ENCODE data around the gene SLC46A1. TPM values are rescaled to one million over a fixed set of nuclear protein-coding genes. Genes with fewer than 3 reads are reported as not detected.

SLC46A1 gene
- total RNA-seq, 4 donors from 2014 or later = 11.3 to 16.9 (median 12.9) TPM

- TF ChIP-seq CTCF (IDR thresholded peaks at IDR 0.05) = no peak
These were observed 21.4 kb upstream of the SLC46A1 start for GRCh38 chr17:28427371-28427770.

GRCh38 chr17:28426081-28426519, 20.1 kb upstream of the SLC46A1 start:
- ATAC-seq (ENCODE audit: low FRiP score) (no peak), DNase-seq (ENCODE audit: low spot score) (no peak)
- TF ChIP-seq CTCF (IDR thresholded peaks at IDR 0.05) = no peak

More at GRCh38 chr17:28427371-28427770, 21.4 kb upstream of the SLC46A1 start:
- no peak for DNase-seq (ENCODE audit: low spot score)
- no peak for ATAC-seq (ENCODE audit: low FRiP score)

GRCh38 chr17:28425206-28425605, 19.2 kb upstream of the SLC46A1 start:
- ATAC-seq (ENCODE audit: low FRiP score) (no peak), DNase-seq (ENCODE audit: low spot score) (no peak)
- no peak for TF ChIP-seq CTCF (IDR thresholded peaks at IDR 0.05)

GRCh38 chr17:28421787-28422305, 15.8 kb upstream of the SLC46A1 start:
- DNase-seq (ENCODE audit: low spot score) (no peak), ATAC-seq (ENCODE audit: low FRiP score) (no peak)
- TF ChIP-seq CTCF (IDR thresholded peaks at IDR 0.05) = no peak

- ATAC-seq (ENCODE audit: low FRiP score) (peak; percentile 57), DNase-seq (ENCODE audit: low spot score) (no peak)
- no peak for TF ChIP-seq CTCF (IDR thresholded peaks at IDR 0.05)
These were observed 10.8 kb upstream of the SLC46A1 start for GRCh38 chr17:28416703-28417311.

GRCh38 chr17:28415886-28416285, 9.9 kb upstream of the SLC46A1 start:
- DNase-seq (ENCODE audit: low spot score) = no peak
- ATAC-seq (ENCODE audit: low FRiP score) = no peak
- TF ChIP-seq CTCF (IDR thresholded peaks at IDR 0.05) = no peak

GRCh38 chr17:28413804-28414203, 7.8 kb upstream of the SLC46A1 start:
- ATAC-seq (ENCODE audit: low FRiP score) (no peak), DNase-seq (ENCODE audit: low spot score) (no peak)
- TF ChIP-seq CTCF (IDR thresholded peaks at IDR 0.05) = no peak

Measured in omental fat pad (tissue), 4 donors.